CD4-positive, alpha-beta T cell treated with Interleukin-12 subunit alpha and Interleukin-12 subunit beta, for 1 hour (primary cell): Measurements from ENCODE around the gene RAB6B.

Experiments
- DNase-seq: peaks from one replicate; pipeline ENCODE4 v3.0.0-alpha.2; 2020

The RAB6B gene

DNA sequence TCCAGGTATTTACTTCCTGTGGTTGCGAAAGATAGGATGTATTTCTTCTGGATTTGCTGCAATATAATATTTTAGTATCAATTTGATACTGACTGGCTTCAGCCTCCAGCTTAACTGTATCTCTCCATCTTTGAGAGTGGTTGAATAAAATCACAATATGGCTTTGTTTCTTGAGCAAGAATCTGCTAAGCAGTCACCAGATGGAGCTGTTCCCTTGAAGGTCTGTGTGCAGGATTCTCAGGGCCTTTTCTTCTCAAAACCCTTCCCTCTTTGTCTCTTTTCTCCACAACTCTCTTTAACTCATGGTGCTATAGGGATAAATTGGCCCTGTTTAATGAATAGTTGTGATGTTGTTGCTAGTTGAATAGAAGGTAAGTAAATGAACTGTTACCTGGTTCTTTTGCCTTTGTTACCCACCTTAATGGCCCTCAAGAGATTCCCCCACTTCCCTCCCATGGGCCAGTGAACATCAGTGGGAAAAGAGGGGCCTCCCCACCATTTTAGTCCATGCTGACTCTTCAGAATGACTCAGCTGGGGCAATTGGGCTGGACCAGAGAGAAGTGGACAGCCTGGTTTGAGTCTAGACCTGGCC is 34.8 kb upstream of the RAB6B start:
- no peak for DNase-seq

DNA sequence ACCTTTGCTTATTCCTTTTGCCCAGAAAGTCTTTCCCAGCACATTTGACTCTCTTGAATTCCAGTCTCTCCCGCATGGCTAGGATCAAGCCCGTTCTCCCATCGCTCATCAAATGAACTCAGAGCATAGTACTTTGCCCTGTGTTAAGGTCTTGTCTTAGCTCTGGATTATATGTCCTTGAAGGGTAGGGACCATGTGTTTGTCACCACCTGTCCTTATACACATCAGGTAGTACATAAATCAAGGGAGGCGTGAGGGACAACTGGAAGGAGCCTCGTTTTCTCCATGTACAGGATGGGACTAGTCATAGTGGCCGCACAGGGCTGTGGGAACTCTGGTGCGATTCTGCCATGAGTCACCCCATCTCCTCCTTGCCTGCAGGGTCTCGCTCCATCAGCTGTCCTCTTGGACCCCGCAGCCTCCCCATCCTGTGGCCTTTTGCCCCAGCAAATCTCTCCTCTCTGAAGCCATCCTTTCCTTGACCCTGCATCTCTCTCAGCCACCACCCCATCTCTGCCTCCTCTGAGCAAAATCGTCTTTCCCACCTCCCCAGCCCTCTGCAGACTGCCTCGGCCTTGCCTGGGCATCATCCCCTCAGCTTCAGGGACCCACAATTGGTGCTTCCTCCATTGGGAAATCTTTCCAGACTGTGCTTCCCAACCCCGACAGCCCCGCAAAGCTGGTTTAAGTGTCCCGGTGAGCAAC is 33.4 kb upstream of the RAB6B start:
- no peak for DNase-seq

GRCh38 chr3:133928136-133928893 is 32.6 kb upstream of the RAB6B start:
- no peak for DNase-seq

DNA sequence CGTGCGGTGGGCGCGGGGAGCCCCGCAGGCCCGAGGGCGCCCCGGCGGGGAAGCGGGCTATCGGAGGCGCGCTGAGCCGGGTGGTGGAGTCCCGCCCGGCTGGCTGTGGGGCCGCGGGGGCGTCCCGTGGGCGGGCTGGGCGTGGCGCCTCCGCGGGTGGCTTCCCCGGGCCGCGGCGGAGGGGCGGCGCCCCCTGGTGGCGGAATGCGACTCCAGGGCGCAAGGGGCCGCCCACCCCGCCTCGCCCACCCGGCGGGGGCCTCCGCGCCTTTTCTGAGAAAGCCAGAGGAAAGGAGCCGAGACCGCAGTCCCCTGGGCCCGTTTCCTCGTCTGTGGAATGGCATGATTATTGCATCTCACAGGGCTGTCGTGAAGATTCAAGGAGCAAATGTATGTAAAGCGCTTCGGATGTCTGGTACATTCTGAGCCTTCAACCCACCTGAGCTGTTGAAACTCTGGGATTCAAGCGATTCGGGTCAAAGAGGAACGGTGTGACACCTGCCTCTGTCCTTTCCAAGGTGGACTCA is 31.9 kb upstream of the RAB6B start:
- peak; percentile 74 for DNase-seq

- DNase-seq = no peak
Observed at GRCh38 chr3:133926736-133927539, 31.3 kb upstream of the RAB6B start.

- DNase-seq = no peak
Observed at GRCh38 chr3:133925960-133926735, 30.5 kb upstream of the RAB6B start.

DNA sequence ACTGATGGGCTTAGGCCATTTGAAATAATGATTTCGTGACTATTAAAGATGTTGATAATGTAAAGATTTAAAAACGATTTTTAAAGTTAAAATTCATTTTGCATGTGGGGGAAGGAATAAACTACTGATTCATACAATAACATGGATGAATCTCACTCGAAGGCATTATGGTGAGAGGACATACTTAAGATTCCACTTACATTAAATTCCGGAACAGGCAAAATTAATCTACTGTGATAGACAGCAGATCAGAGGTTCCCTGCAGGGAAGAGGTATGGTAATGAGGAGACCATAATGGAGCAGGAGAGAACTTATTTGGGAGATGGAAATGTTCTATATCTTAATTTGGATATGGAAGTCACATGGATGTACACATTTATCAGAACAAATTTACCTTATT is 28.4 kb upstream of the RAB6B start:
- DNase-seq = no peak

GRCh38 chr3:133921592-133921991 is 25.9 kb upstream of the RAB6B start:
- no peak for DNase-seq

GRCh38 chr3:133917144-133917543 is 21.5 kb upstream of the RAB6B start:
- no peak for DNase-seq

DNA sequence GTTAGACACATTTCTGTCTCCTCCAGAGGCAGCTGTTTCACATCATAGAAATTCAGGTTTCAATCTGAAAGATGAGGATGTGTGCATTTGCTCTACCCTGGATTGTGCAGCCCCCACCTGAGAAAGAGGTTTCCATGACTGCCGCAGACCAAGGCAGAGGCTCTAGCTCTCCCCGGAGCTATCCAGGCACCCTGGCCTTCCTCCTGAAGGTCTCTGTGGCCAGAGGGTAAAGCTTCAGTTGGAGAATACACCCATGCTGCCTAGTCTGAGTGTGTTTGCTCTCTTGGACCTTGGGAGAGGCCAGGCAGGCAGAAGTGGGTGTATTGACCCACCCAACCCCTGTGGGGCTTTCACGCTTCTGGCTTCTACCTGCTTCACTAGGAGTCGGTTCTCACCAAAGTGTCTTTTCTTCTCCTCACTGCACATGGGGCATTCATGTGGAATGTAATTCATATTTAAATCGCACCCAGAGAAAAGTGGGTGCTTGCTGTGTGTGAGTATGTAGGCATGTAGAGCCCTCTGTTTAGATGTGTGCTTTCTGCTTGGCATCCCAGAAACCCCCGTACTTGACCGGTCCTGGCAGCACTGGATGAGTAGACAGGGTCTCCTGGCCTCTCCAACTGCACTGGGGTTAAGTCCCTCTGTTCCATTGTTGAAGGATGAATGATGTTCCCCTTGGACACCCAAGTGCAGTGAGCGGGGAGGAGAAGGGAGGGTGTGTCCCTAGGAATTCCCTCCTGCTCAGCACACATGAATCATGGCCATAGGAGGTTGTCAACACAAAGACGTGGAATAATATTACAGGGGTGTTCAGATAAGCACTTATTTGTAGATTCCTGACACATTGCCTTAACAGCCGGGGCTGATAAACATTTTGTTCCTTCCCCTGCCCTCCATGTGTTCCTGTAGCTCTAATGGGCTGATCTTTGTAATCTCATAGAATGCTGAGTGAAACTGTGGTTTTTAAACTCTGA is 20.3 kb upstream of the RAB6B start:
- DNase-seq = no peak

DNA sequence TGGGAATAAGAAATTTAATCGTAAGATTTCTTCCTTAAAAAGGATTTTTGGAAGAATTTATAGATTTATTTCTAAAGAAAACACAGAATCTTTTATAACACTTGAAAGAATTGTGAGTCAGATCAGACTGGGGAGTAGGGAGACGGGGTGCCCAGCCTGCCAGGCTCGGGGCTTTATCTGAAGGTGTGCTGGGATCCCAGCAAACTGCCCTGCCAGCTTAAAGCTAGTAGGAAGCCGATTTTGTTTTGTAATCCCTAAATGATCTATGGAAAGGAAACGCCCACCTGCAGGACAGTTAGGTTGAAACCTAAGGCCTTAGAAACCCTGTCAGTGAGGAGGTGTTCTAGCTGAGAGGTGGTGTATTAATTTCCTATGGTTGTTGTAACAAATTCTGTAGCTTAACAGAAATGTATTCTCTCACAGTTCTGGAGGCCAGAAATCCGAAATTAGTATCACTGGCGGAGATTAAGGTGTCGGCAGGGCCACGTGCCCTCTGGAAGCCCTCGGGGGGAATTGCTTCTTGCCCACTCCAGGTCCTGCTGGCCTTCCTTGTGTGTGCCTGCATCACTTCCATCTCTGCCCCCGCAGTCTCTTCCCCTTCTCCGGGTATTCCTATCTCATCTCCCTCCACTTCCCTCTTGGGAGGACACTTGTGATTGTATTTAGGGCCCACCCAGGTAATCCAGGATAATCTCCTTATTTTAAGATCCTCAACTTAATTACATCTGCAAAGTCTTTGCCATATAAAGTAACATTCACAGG is 19.3 kb upstream of the RAB6B start:
- no peak for DNase-seq

GRCh38 chr3:133910422-133910821 is 14.7 kb upstream of the RAB6B start:
- DNase-seq = no peak

DNA sequence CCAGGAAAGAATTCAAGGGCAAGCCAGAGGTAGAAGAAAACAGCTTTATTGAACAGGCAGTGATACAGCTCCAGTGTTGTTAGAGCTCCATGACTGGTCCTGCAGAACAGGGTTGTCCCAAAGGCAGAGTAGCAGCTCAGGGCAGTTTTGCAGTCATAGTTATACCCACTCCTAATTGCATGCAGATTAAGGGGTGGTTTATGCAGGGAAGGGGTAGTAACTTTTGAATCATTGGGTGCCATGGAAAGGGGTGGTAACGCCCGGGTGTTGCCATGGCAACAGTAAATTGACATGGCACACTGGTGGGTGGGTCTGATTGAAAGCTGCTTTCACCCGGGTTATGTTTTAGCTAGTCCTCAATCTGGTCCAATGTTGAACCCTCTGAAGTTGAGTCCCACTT is 9.7 kb upstream of the RAB6B start:
- no peak for DNase-seq

- no peak for DNase-seq
Observed at GRCh38 chr3:133901847-133902246, 6.2 kb upstream of the RAB6B start.

DNA sequence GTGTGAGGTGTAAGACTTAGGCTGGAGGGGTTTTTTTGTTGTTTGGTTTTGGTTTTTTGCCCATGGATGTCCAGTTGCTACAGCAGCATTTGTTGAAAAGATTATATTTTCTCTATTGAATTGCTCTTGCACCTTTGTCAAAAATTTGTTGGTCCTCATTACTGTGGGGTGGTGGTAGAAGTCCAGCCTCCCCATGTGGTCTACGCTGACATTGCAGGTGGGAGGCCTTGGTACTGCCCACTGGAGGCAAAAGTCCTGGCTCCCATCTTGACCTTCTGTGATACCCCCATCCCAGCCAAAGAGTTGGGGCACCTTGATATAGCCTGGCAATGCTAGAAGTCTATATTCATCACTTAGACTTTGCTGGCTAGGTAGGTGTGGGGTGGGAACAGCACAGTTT is 5.4 kb upstream of the RAB6B start:
- DNase-seq = no peak

DNA sequence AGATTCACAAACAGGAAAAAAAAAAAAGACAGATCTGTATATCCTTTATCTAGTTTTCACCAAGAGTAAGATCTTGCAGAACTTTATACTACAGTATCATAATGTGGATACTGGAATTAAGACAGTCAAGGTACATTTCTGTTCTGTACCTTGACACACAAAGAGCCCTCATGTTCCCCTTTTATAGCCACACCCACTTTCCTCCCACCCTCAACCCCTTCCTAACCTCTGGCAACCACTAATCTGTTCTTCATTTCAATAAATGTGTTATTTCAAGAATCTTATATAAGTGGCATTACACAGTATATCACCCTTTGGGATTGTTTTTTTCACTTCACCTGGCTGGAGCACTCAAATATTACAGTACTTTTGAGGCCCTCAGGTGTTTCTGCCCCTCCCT is 3.6 kb upstream of the RAB6B start:
- DNase-seq = no peak

DNA sequence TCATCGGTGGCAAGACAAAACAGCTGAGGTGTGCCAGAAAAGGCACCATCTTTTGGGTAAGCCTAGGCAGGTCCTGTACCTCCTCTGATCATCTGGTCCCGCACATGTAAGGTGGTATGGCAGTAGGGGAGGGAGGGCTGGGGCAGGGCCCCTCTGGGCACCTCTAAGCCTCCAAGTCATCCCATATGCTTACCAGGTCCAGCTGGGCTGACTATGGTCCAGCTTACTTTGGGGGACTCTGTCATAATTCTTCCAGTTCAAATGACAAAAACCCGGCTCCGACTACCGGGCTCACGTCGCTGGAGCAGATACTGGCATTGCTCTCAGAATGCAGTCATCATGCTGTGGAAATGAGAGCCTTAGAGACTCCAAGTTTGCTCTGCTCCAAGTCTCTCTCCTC is 1.9 kb upstream of the RAB6B start:
- DNase-seq = no peak

DNA sequence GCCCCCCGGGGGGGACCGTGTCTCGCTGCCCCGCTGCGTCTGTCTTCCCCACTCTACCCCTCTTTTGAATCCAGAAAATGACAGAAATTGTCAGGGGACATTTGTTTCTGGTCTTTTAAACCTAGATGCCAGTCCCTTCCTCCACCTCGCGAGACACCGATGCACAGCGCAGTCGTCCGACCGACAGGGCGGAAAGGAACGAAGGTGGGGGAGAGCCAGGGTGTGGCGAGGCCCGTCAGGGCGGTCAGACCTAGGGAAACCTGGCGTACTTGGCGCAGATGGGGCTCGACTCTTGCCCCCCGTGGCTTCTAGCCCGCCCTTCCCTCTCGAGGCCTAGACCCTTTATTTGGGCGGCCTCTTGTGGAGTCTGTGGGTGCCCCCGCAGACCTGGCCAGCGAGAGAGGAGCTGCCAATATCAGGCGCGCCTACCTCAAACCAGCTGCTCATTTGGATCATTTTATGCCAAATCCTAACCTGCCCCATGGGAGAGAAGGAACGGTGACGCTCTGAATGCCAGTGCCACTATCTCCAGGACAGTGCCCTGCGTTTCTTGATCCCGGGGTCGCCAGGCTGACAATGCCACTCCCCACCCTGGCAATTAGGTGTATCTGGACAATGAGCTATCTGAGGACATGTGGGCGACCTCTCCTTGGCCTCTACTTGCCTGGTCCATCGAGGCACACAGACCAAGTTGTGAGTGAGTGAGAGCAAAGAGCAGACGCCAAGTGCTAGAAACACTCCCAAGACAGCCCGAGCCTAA is 500 bp upstream of the RAB6B start:
- DNase-seq = no peak
